Trophoblast cell (in vitro differentiated cells and primary cell): ENCODE results near the gene CDK6.

Experiments used
- DNase-seq, 2 donors: peaks; one replicate each; pipeline ENCODE4 v3.0.0-alpha.2; 2016
- H2AFZ ChIP-seq: 2 replicates; pipeline ENCODE4 v1.6.1; 2013; ENCODE audit warnings: low read length, moderate library complexity, mild to moderate bottlenecking; ENCODE audit not compliant: insufficient read depth, poor library complexity
- H2AK5ac ChIP-seq: 2 replicates; pipeline ENCODE4 v1.6.1; 2013; ENCODE audit warnings: mild to moderate bottlenecking, low read length
- H2BK120ac ChIP-seq: 2 replicates; pipeline ENCODE4 v1.6.1; 2013; ENCODE audit warnings: low read length, mild to moderate bottlenecking, moderate library complexity; ENCODE audit not compliant: insufficient read depth, poor library complexity
- H2BK12ac ChIP-seq: 2 replicates; pipeline ENCODE4 v1.6.1; 2013; ENCODE audit warnings: mild to moderate bottlenecking, low read length, moderate library complexity
- H2BK5ac ChIP-seq: 2 replicates; pipeline ENCODE4 v1.6.1; 2013; ENCODE audit warnings: low read length, low read depth, moderate library complexity, mild to moderate bottlenecking; ENCODE audit not compliant: poor library complexity
- H3K14ac ChIP-seq: 2 replicates; pipeline ENCODE4 v1.6.1; 2013; ENCODE audit warnings: mild to moderate bottlenecking, low read length
- H3K18ac ChIP-seq: 2 replicates; pipeline ENCODE4 v1.6.1; 2013; ENCODE audit warnings: mild to moderate bottlenecking, low read length
- H3K23ac ChIP-seq: 2 replicates; pipeline ENCODE4 v1.6.1; 2013; ENCODE audit warnings: low read length
- H3K27ac ChIP-seq: 2 replicates; pipeline ENCODE4 v1.5.1; 2013; ENCODE audit warnings: low read depth, mild to moderate bottlenecking, inconsistent platforms, low read length, moderate library complexity
- H3K27me3 ChIP-seq: 2 replicates; pipeline ENCODE4 v1.6.1; 2013; ENCODE audit warnings: inconsistent platforms, mild to moderate bottlenecking, low read length, moderate library complexity; ENCODE audit not compliant: insufficient read depth
- H3K36me3 ChIP-seq, 2 experiments: 1 replicate in 1 of 2; 2 replicates in 1 of 2; pipeline ENCODE4 v1.6.1; 2013; ENCODE audit warnings: low read length in 2 of 2, mild to moderate bottlenecking in 2 of 2, moderate library complexity in 1 of 2; ENCODE audit not compliant: insufficient read depth in 2 of 2, control insufficient read depth in 1 of 2
- H3K4ac ChIP-seq: 2 replicates; pipeline ENCODE4 v1.6.1; 2013; ENCODE audit warnings: low read depth, mild to moderate bottlenecking, low read length, moderate library complexity
- H3K4me1 ChIP-seq, 2 experiments: 1 replicate in 1 of 2; 2 replicates in 1 of 2; pipeline ENCODE4 v1.6.1; 2013; ENCODE audit warnings: low read length in 2 of 2, mild to moderate bottlenecking in 2 of 2, moderate library complexity in 1 of 2; ENCODE audit not compliant: insufficient read depth in 2 of 2, control insufficient read depth in 1 of 2
- H3K4me2 ChIP-seq: 2 replicates; pipeline ENCODE4 v1.6.1; 2013; ENCODE audit warnings: inconsistent platforms, mild to moderate bottlenecking, low read length, moderate library complexity
- H3K4me3 ChIP-seq: 2 replicates; pipeline ENCODE4 v1.5.1; 2013; ENCODE audit warnings: mild to moderate bottlenecking, low read depth, low read length, inconsistent platforms
- H3K79me1 ChIP-seq: one replicate; pipeline ENCODE4 v1.6.1; 2013; ENCODE audit warnings: low read length
- H3K79me2 ChIP-seq: 2 replicates; pipeline ENCODE4 v1.6.1; 2013; ENCODE audit warnings: low read length, mild to moderate bottlenecking; ENCODE audit not compliant: control insufficient read depth, insufficient read depth, poor library complexity
- H3K9ac ChIP-seq: 2 replicates; pipeline ENCODE4 v1.6.1; 2013; ENCODE audit warnings: mild to moderate bottlenecking, low read length
- H3K9me3 ChIP-seq: 2 replicates; pipeline ENCODE4 v1.6.1; 2013; ENCODE audit warnings: low read depth, mild to moderate bottlenecking, control low read depth, inconsistent platforms, low read length; ENCODE audit not compliant: insufficient read depth
- H4K12ac ChIP-seq: 2 replicates; pipeline ENCODE4 v1.6.1; 2013; ENCODE audit warnings: low read depth, mild to moderate bottlenecking, low read length, moderate library complexity
- H4K8ac ChIP-seq: 2 replicates; pipeline ENCODE4 v1.6.1; 2013; ENCODE audit warnings: low read depth, mild to moderate bottlenecking, low read length, moderate library complexity
- H4K91ac ChIP-seq: one replicate; pipeline ENCODE4 v1.6.1; 2013; ENCODE audit warnings: low read depth, mild to moderate bottlenecking, low read length, moderate library complexity
- WGBS: extraction: QIAGEN DNeasy Blood & Tissue Kit; methylation state at CpG from one replicate; pipeline ENCODE4 v1.1.7; 2013; ENCODE audit warnings: missing lambda C conversion rate; ENCODE audit not compliant: insufficient read length, insufficient coverage; ENCODE audit errors: extremely low coverage; 5-methylcytosine and 5-hydroxymethylcytosine counted together

The CDK6 gene

DNA sequence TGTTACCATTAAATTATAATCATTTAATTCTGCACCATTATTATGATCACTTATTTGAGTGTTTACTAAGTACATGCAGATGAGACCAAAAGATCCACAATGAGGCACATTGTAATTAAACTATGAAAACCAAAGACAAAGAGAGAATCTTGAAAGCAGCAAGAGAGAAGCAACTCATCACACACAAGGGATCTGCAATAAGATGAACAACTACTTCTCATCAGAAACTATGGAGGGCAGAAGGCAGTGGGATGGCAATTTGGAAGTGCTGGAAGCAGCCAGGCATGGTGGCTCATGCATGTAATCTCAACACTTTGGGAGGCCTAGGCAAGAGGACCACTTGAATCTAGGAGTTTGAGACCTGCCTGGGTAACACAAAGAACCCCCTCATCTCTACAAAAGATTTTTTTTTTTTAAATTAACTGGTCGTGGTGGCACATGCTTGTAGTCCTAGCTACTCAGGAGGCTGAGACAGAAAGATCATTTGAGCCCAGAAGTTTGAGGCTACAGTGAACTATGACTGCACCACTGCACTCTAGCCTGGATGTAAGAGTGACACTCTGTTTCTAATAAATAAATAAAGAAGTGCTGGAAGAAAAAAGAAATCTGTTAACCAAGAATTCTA, 47.7 kb downstream of the CDK6 start:
- no peak for DNase-seq
- no peak overlapping the region for H4K91ac ChIP-seq
- no CpG with 5 or more reads among the region's 1 CpG for WGBS
- H3K79me2 ChIP-seq, result no peaks in the 10 kb centered on the region
- no peak overlapping the region for H3K9ac ChIP-seq
- H2AK5ac ChIP-seq, result no peak overlapping the region
- no peak overlapping the region for H2BK5ac ChIP-seq
- peaks cover 0 to 2% of the 10 kb centered on the region in 2 experiments for H3K36me3 ChIP-seq
- H3K4me2 ChIP-seq, result no peak overlapping the region
- no peak overlapping the region for H3K18ac ChIP-seq
- H3K4me1 ChIP-seq, result peaks cover 4 to 9% of the 10 kb centered on the region in 2 experiments
- H4K12ac ChIP-seq, result no peak overlapping the region
- no peak overlapping the region for H4K8ac ChIP-seq
- H3K14ac ChIP-seq, result no peak overlapping the region
- H2BK12ac ChIP-seq, result no peak overlapping the region
- no peaks in the 10 kb centered on the region for H3K9me3 ChIP-seq
- no peak overlapping the region for H2AFZ ChIP-seq
- peaks cover 7% of the 10 kb centered on the region for H3K79me1 ChIP-seq
- H3K4me3 ChIP-seq, result no peak overlapping the region
- no peak overlapping the region for H2BK120ac ChIP-seq
- no peak overlapping the region for H3K23ac ChIP-seq
- no peak overlapping the region for H3K27ac ChIP-seq
- H3K4ac ChIP-seq, result peak overlapping the region; percentile 46
- no peaks in the 10 kb centered on the region for H3K27me3 ChIP-seq

DNA sequence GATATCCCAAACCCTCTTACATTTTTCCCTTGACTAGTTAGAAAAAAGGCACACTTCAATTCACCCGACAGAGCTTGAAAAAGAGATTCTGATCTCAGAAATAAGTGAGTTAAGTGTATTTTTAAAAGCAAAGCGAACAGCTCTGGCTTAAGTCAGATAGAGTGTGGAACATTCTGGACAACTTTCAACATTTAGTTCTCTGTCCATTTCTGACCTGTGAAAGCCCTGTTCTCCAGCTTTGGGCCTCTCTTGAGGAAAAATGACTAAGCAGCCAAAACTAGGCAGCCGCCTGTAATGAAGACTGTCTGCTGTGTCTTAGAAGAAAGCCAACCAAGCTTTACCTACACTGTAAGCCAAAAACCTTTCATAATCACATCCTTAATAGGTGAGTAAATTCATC, 50.5 kb downstream of the CDK6 start:
- Histone ChIP-seq H3K36me3 (peaks cover 0 to 2% of the 10 kb centered on the region in 2 experiments), H3K14ac (no peak overlapping the region), H3K4me1 (peaks cover 0 to 2% of the 10 kb centered on the region in 2 experiments), H2BK12ac (no peak overlapping the region), H3K9ac (no peak overlapping the region), H3K23ac (no peak overlapping the region), H3K4ac (no peak overlapping the region), H2BK5ac (no peak overlapping the region), H4K8ac (no peak overlapping the region), H2AK5ac (no peak overlapping the region), H3K4me3 (no peak overlapping the region), H2BK120ac (no peak overlapping the region), H3K18ac (no peak overlapping the region), H4K91ac (no peak overlapping the region), H3K79me1 (peaks cover 7% of the 10 kb centered on the region), H3K79me2 (peaks cover 2% of the 10 kb centered on the region), H3K27me3 (no peaks in the 10 kb centered on the region), H3K9me3 (no peaks in the 10 kb centered on the region), H4K12ac (no peak overlapping the region), H3K27ac (peak overlapping the region; percentile 77), H3K4me2 (no peak overlapping the region), H2AFZ (no peak overlapping the region)
- WGBS, result no CpG with 5 or more reads among the region's 3 CpGs
- no peak for DNase-seq

DNA sequence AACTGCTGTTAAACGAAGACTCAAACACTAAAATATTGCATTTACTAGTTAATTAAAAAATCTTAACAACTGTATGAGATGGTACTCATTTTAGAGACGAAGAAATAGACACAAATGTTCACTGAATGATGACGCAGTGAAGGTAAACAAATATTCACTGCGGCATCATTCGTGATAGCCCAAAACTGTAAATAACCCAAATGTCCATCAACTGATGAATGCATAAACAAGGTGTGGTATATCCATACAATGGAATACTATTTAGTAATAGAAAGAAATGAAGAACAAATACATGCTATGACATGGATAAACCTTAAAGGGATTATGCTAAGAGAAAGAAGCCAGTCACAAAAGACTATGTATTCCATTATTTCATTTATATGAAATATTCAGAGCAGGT, 51.4 kb downstream of the CDK6 start:
- no peak overlapping the region for H3K4ac ChIP-seq
- H4K12ac ChIP-seq, result no peak overlapping the region
- H3K27ac ChIP-seq, result peak overlapping the region; percentile 77
- no peak overlapping the region for H2BK12ac ChIP-seq
- H3K4me1 ChIP-seq, result peaks cover 0 to 2% of the 10 kb centered on the region in 2 experiments
- H2BK120ac ChIP-seq, result no peak overlapping the region
- H4K91ac ChIP-seq, result no peak overlapping the region
- H3K79me2 ChIP-seq, result peaks cover 2% of the 10 kb centered on the region
- WGBS, result no CpG with 5 or more reads among the region's 5 CpGs
- no peak overlapping the region for H3K14ac ChIP-seq
- peaks cover 5% of the 10 kb centered on the region for H3K79me1 ChIP-seq
- H2BK5ac ChIP-seq, result no peak overlapping the region
- no peak overlapping the region for H2AK5ac ChIP-seq
- H4K8ac ChIP-seq, result no peak overlapping the region
- H3K4me3 ChIP-seq, result no peak overlapping the region
- peaks cover 2% of the 10 kb centered on the region in 2 experiments for H3K36me3 ChIP-seq
- no peak overlapping the region for H3K9ac ChIP-seq
- no peaks in the 10 kb centered on the region for H3K27me3 ChIP-seq
- no peak for DNase-seq
- no peaks in the 10 kb centered on the region for H3K9me3 ChIP-seq
- H2AFZ ChIP-seq, result no peak overlapping the region
- H3K18ac ChIP-seq, result no peak overlapping the region
- H3K4me2 ChIP-seq, result no peak overlapping the region
- no peak overlapping the region for H3K23ac ChIP-seq

DNA sequence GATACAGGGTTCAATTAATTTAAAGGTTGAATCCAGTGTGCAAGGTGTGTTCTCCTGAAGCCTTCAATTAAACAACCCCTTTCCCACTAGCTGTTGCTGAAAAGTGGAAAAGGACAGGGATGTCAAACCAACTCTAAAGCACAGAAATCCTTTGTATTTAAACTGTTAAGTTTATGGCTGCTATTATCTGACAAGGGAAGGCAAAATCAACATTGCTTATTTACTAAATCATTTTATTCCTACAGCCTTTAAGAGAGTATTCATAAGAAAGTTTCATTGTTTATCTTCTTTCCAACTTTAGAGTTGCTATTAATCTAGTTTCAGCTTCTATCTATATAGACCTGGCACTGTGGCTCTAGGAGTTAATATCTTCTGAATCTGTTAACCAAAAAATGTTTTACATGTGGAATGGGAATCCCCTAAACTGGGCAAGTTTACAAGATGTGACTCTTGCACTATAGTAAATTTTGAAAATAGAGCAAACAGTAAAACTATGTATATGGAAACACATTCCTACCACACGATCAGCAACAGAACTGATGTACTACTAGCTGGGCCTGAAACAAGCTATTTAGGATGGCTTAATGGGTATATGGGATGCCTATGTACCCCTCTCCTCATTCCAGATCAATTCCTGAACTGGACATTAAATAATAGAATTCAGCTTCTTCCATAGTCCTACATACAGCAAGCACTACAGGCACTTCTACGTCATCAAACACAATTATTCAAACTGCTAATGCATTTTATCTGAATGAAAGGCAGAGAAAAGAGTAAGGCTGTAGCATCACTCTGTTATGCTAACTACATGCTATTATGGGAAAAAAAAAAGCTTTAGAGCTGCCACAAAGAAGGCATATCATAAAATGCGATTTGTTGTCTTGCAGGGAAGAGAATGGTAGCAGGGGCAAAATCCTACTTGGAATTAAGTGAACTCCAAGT, 52.8 kb downstream of the CDK6 start:
- DNase-seq, result no peak
- Histone ChIP-seq H3K4ac (no peak overlapping the region), H2BK5ac (no peak overlapping the region), H2BK12ac (no peak overlapping the region), H3K4me3 (no peak overlapping the region), H4K12ac (no peak overlapping the region), H3K79me2 (peaks cover 2% of the 10 kb centered on the region), H3K36me3 (peaks cover under 1 to 2% of the 10 kb centered on the region in 2 experiments), H2AK5ac (no peak overlapping the region), H3K27ac (no peak overlapping the region), H4K91ac (no peak overlapping the region), H3K18ac (no peak overlapping the region), H2BK120ac (no peak overlapping the region), H4K8ac (no peak overlapping the region), H3K23ac (no peak overlapping the region), H3K4me1 (peaks cover 0 to 2% of the 10 kb centered on the region in 2 experiments), H3K4me2 (no peak overlapping the region), H3K14ac (no peak overlapping the region), H3K79me1 (peaks cover 5% of the 10 kb centered on the region), H2AFZ (no peak overlapping the region), H3K27me3 (no peaks in the 10 kb centered on the region), H3K9ac (no peak overlapping the region), H3K9me3 (no peaks in the 10 kb centered on the region)
- no CpG with 5 or more reads among the region's 3 CpGs for WGBS
